Cardiac muscle cell (in vitro differentiated cells and primary cell): ENCODE measurements around the gene KAT5. TPM values are rescaled to one million over a fixed set of nuclear protein-coding genes. Genes with fewer than 3 reads are reported as not detected.

Source experiments
- DNase-seq, 2 donors: peaks; one replicate each; pipeline versions ENCODE4 v3.0.0 to v3.0.0-alpha.2; 2010 to 2017; ENCODE audit warnings: low read depth in 1 of 2, low spot score in 1 of 2
- H3K27ac ChIP-seq: fragments of 200-600 bp; sonication (generic); 2 replicates; pipeline ENCODE4 v1.5.1; 2016
- H3K27me3 ChIP-seq: fragments of 200-600 bp; sonication (generic); 2 replicates; pipeline ENCODE4 v1.6.0; 2016; ENCODE audit warnings: control low read depth
- H3K36me3 ChIP-seq: fragments of 200-600 bp; sonication (generic); 2 replicates; pipeline ENCODE4 v1.5.1; 2016; ENCODE audit warnings: control low read depth
- H3K4me1 ChIP-seq: fragments of 200-600 bp; sonication (generic); 2 replicates; pipeline ENCODE4 v1.8.1; 2017; ENCODE audit warnings: low read depth, mild to moderate bottlenecking, mixed run types
- H3K4me3 ChIP-seq: fragments of 200-600 bp; sonication (generic); 2 replicates; pipeline ENCODE4 v1.5.1; 2016; ENCODE audit warnings: mild to moderate bottlenecking
- H3K9me3 ChIP-seq: fragments of 200-600 bp; sonication (generic); 2 replicates; pipeline ENCODE4 v1.5.1; 2017; ENCODE audit warnings: low read depth, mild to moderate bottlenecking, control low read depth
- polyA plus RNA-seq: library from polyadenylated mRNA; unstranded; fragments of >200 nt; fragmentation: Nextera tagmentation; extraction: Ambion mirVana; gene quantifications from 2 replicates; pipeline ENCODE4 v1.2.1, GENCODE V29; 2016
- total RNA-seq: library from RNA; depleted of rRNA; stranded (reverse); fragments of >200 nt; gene quantifications from 2 replicates; pipeline ENCODE4 v1.2.3, GENCODE V29; 2016
- TF ChIP-seq, protein P1 (sequence below): IDR thresholded peaks from 2 replicates; pipeline ENCODE4 v1.5.1; 2012; ENCODE audit warnings: low read depth, mild to moderate bottlenecking, low read length

The KAT5 gene
- total RNA-seq (51.2 and 51.4 TPM in 2 replicates), polyA plus RNA-seq (37.7 and 63.7 TPM in 2 replicates)

DNA sequence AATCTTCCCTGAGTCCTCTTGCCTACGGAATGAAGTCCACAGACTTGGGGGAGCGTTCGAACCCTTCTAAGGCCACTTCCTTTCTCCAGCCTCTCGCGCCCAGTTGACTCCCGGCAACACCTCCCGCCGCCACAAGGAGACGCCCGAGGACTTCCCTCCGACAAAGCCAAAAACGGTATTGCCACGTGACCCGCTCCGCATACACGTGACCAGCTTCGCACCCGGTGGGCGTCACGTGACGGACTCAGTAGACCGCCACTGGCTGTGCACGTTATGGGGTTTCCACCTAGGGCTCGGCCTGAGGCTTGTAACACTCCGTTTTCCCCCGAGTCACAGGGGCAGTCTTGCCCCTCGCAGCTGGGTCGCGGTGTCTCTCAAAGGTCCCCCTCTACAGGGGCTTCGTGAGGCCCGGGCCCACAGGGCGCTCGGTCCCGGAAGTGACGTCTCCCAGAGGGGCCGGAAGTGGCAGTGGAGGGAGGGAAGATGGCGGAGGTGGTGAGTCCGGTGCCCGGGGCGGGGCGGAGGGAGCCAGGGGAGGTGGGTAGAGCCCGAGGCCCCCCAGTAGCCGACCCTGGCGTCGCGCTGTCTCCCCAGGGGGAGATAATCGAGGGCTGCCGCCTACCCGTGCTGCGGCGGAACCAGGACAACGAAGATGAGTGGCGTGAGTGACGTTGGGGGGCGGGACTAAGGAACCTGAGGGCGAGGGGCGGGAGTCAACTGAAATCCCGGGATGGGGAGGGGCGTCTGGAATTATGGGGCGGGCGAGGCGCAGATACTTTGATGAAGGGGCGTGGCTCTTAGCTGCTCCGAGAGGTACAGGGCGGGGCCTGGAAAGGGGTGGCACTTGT is at the start of gene KAT5:
TSS of gene KAT5 (plus strand) at position 468 of the 848 bp plus-strand sequence. CDS start at position 484, 16 bp downstream.
- H3K4me1 ChIP-seq = no peaks in the 10 kb centered on the region
- H3K4me3 ChIP-seq = peak within 1 kb of the TSS; percentile 54
- DNase-seq = peak; percentile 98 to 99
- TF ChIP-seq, protein P1, sequence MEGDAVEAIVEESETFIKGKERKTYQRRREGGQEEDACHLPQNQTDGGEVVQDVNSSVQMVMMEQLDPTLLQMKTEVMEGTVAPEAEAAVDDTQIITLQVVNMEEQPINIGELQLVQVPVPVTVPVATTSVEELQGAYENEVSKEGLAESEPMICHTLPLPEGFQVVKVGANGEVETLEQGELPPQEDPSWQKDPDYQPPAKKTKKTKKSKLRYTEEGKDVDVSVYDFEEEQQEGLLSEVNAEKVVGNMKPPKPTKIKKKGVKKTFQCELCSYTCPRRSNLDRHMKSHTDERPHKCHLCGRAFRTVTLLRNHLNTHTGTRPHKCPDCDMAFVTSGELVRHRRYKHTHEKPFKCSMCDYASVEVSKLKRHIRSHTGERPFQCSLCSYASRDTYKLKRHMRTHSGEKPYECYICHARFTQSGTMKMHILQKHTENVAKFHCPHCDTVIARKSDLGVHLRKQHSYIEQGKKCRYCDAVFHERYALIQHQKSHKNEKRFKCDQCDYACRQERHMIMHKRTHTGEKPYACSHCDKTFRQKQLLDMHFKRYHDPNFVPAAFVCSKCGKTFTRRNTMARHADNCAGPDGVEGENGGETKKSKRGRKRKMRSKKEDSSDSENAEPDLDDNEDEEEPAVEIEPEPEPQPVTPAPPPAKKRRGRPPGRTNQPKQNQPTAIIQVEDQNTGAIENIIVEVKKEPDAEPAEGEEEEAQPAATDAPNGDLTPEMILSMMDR = peak; percentile 97
- H3K27ac ChIP-seq = peak within 1 kb of the TSS; percentile 99
- H3K36me3 ChIP-seq = peaks cover 22% of the 10 kb centered on the region
- no peaks in the 10 kb centered on the region for H3K9me3 ChIP-seq
- no peaks in the 10 kb centered on the region for H3K27me3 ChIP-seq

DNA sequence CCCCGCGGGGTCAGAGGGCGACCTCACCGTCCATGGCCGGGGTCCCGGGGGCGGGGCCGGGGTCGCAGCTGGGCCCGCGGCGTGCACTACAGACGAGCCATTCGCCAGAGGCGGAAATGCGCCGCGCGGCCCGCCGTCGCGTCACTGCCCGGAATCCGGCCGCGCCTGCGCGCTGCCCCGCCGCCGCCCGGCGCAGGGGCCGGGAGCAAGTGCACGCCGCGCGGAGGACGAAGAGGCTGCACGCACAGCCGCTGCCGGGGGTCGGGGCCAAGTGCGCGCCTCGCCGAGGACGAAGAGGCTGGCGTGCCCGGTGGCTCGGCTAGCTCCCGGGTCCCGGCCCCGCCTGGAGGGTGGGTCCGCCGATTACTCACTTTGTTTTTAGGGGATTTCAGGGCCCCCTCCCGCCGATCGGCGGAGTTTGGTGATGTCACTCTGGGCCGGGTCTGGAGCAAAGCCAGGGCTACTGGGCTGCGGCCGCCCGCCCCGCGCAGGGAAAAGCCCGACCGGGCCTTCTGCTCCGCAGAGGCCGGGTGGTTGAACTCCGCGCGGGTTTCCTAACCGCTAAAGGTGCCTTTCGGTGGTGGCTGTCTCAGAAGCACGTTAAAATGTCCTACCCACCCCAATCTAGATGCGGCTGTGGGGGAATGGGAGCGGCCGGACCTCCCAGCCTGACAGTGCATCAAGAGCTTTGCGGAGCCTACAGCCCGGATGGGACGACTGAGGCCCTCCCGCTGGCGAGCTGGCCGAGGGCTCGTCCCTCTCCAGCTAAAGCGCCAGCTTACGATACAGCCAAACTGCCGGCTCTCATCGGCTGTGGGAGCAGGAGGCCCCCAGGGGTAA is 49.0 kb upstream of the KAT5 start, which contains the start of gene RELA:
TSS of gene RELA (minus strand) at position 118 of the 840 bp plus-strand sequence. CDS start at position 34, 84 bp downstream.
- Histone ChIP-seq H3K4me3 (peak within 1 kb of the TSS; percentile 84), H3K36me3 (peaks cover 17% of the 10 kb centered on the region), H3K27me3 (no peaks in the 10 kb centered on the region), H3K9me3 (no peaks in the 10 kb centered on the region), H3K27ac (peak within 1 kb of the TSS; percentile 96), H3K4me1 (no peaks in the 10 kb centered on the region)
- TF ChIP-seq, protein P1 = no peak
- peak; percentile 96 for DNase-seq

DNA sequence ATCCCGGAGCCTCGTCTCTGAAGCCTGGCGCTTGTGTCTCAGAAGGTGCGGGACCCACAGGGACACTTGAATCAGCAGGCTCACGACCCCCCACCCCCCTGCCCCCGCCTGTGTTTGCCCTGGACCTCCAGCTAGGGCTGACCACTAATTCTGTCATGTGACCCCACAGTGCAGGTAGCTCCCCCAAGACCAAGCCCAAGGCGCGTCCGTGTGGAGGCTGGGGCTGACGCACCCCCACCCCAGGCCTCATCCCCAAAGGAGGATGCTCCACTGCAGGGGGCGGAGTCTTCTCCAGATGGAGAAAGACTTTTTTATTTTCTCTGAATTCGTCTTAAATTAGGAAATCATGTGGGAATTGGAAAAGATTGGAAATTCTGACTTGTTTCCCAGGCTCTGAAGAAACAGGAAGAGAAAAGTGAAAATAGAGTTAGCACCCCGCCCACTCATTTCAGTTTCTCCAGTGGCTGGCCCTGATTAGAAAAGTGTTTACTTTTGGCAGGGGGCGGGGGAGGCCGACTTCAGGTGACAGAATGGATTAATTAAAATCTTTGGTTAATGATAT is 48.3 kb upstream of the KAT5 start:
- peak overlapping the region; percentile 96 for H3K27ac ChIP-seq
- peak in 1 of 2 donors; percentile 73 for DNase-seq
- H3K36me3 ChIP-seq = peaks cover 10% of the 10 kb centered on the region
- no peaks in the 10 kb centered on the region for H3K27me3 ChIP-seq
- H3K4me1 ChIP-seq = no peaks in the 10 kb centered on the region
- no peaks in the 10 kb centered on the region for H3K9me3 ChIP-seq
- TF ChIP-seq, protein P1 = no peak
- H3K4me3 ChIP-seq = peak overlapping the region; percentile 84

DNA sequence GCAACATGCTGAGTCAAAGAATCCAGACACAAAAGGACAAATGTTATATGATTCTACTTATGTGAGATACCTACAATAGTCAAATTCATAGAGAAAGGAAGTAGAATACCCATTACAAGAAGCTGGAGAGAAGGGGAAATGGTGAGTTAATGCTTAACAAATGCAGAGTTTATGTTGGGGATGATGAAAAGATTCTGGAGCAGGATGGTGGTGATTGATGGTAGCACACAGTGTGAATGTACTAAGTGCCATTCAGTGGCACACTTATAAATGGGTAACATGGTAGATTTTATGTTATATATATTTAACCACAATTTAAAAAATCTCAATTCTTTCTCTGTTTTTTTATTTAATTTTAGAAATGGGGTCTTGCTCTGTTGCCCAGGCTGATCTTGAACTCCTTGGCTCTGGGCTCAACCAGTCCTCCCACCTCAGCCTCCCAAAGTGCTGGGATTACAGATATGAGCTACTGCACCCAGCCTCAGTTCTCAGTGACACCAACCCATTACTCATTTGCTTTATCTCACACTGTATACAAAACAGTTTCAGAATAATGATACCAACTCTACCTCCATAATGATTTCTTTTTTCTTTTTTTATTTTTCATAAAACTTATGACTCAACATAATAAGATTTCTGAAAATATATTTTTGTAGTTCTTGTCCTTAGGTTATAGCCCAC is 39.7 kb upstream of the KAT5 start:
- no peaks in the 10 kb centered on the region for H3K9me3 ChIP-seq
- H3K4me1 ChIP-seq = no peaks in the 10 kb centered on the region
- H3K27me3 ChIP-seq = no peaks in the 10 kb centered on the region
- no peak for DNase-seq
- H3K27ac ChIP-seq = no peak overlapping the region
- TF ChIP-seq, protein P1 = no peak
- H3K36me3 ChIP-seq = no peaks in the 10 kb centered on the region
- H3K4me3 ChIP-seq = no peak overlapping the region

DNA sequence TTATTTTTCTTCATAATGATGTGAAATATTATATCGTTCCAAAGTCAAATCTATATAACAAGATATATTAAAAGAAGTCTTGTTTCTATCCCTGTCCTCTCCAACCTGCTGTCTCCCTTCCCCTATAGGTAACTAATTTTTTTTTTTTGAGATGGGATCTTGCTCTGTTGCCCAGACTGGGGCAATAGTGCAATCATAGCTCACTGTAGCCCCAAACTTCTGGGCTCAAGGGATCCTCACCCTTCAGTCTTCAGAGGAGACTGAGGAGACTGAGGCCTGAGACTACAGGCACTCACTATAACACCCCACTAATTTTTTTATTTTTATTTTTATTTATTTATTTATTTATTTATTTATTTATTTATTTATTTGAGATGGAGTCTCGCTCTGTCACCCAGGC is 39.1 kb upstream of the KAT5 start:
- H3K9me3 ChIP-seq = no peaks in the 10 kb centered on the region
- H3K36me3 ChIP-seq = no peaks in the 10 kb centered on the region
- no peak overlapping the region for H3K27ac ChIP-seq
- H3K4me3 ChIP-seq = no peak overlapping the region
- no peaks in the 10 kb centered on the region for H3K27me3 ChIP-seq
- DNase-seq = no peak
- TF ChIP-seq, protein P1 = no peak
- H3K4me1 ChIP-seq = no peaks in the 10 kb centered on the region
